GM18907 (cell line): Measurements from ENCODE around the gene SLCO2A1.

ENCODE experiments used
- ATAC-seq: cut with Tn5 transposase; IDR thresholded peaks from one replicate; pipeline ENCODE4 v1.9.1; 2021; ENCODE audit warnings: mild to moderate bottlenecking, moderate library complexity; ENCODE audit not compliant: unreplicated experiment

Gene SLCO2A1

GRCh38 chr3:133915685-133916658, 113.8 kb downstream of the SLCO2A1 start:
- no peak for ATAC-seq

- ATAC-seq, result no peak
These were observed 114.7 kb downstream of the SLCO2A1 start for GRCh38 chr3:133914839-133915600.

GRCh38 chr3:133910422-133910821, 119.3 kb downstream of the SLCO2A1 start:
- ATAC-seq, result no peak

DNA sequence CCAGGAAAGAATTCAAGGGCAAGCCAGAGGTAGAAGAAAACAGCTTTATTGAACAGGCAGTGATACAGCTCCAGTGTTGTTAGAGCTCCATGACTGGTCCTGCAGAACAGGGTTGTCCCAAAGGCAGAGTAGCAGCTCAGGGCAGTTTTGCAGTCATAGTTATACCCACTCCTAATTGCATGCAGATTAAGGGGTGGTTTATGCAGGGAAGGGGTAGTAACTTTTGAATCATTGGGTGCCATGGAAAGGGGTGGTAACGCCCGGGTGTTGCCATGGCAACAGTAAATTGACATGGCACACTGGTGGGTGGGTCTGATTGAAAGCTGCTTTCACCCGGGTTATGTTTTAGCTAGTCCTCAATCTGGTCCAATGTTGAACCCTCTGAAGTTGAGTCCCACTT, 124.3 kb downstream of the SLCO2A1 start:
- ATAC-seq, result no peak

DNA sequence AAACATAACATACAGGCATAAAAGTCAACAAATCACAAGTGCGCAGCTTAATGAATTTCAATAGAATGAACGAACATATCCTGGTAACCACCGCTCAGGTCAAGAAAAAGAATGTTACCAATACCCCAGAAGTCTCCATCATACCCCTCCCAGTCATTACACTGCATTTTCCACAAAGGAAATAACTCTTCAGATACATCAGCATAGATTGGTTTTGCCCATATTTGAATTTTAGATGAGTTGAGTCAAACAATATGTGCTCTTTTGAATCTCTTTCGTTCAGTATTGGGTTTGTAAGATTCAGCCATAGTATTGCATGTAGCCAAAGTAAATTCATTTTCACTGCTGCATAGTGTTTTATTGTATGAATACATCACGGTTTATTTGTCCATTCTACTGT, 127.9 kb downstream of the SLCO2A1 start:
- no peak for ATAC-seq

- no peak for ATAC-seq
These were observed 128.6 kb downstream of the SLCO2A1 start for GRCh38 chr3:133901083-133901482.

DNA sequence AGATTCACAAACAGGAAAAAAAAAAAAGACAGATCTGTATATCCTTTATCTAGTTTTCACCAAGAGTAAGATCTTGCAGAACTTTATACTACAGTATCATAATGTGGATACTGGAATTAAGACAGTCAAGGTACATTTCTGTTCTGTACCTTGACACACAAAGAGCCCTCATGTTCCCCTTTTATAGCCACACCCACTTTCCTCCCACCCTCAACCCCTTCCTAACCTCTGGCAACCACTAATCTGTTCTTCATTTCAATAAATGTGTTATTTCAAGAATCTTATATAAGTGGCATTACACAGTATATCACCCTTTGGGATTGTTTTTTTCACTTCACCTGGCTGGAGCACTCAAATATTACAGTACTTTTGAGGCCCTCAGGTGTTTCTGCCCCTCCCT, 130.4 kb downstream of the SLCO2A1 start:
- no peak for ATAC-seq

DNA sequence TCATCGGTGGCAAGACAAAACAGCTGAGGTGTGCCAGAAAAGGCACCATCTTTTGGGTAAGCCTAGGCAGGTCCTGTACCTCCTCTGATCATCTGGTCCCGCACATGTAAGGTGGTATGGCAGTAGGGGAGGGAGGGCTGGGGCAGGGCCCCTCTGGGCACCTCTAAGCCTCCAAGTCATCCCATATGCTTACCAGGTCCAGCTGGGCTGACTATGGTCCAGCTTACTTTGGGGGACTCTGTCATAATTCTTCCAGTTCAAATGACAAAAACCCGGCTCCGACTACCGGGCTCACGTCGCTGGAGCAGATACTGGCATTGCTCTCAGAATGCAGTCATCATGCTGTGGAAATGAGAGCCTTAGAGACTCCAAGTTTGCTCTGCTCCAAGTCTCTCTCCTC, 132.2 kb downstream of the SLCO2A1 start:
- no peak for ATAC-seq

GRCh38 chr3:133896002-133896761, 133.5 kb downstream of the SLCO2A1 start:
- ATAC-seq, result no peak

- no peak for ATAC-seq
These were observed 134.3 kb downstream of the SLCO2A1 start, which contains the start of gene RAB6B for GRCh38 chr3:133895208-133896001. Gene RAB6B, minus strand, starts transcription at chr3:133895882. Its CDS starts 416 bp downstream, at chr3:133895466.

- ATAC-seq, result no peak
These were observed 135.1 kb downstream of the SLCO2A1 start for GRCh38 chr3:133894353-133895207.

- ATAC-seq, result no peak
These were observed 135.9 kb downstream of the SLCO2A1 start for GRCh38 chr3:133893683-133894352.

DNA sequence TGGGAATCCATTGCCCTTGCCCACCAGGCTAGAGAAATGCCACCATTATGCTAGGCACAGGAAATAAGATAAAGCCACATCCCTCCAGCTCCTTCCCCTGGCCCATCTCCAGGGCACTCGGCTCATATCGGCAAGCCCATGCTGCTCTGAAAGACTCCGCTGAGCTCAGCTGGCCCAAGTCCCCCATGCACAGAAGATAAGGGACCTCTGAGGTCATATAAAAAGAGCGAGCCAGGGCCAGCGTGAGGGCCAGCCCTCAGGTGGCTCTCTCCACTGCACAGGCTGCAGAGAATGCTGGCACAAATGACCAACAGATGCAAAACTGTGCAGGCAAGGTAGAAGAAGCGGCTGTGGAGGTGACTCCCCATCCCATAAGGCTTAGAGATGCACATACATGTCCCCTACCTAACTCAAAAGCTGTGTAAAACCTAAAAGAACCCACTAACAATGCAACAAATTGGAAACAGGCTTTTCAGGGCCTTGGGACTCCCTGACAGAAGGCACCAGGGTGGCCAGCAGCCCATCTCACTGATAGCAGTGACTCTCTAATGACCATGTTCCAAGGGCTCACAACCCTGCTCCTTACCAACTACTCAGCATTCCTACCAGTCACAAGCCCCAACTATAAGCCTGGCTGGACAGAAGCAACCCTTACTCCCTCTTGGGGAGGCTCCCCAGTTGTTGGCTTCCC, 137.0 kb downstream of the SLCO2A1 start:
- no peak for ATAC-seq

DNA sequence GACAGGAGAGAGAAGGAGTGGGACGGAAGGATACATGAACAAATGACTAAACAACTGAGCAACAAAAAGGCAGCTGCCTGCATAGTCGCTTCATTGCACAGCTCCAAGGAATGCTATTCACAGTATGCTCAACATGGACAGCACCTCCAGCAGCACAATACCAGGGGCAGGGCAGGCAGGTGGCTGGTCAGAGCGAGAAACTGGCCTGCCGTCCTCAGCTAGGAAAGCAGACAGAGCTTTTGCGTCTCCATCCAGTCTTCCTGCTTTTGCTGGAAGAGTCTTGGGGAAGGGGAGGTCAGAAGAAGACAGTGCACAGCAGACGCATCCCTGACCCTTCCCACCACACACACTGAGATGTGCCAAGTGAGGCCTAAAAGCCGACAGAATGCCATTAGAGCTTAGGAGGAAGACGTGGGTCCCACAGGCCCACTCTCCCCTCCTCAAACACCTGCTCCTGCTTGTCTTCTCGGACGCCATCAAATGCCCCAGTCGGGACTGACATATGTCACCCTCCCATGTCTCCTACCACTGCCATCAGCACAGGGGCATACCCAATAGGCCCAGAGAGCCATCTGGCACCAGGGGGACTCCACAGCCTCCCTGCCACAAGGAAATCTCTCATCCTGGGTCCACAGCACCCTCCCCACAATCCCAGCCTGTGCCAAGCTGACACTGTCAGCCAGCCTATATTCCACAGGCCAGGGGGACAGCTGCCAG, 137.9 kb downstream of the SLCO2A1 start:
- ATAC-seq, result no peak

- no peak for ATAC-seq
These were observed 138.6 kb downstream of the SLCO2A1 start for GRCh38 chr3:133890972-133891644.

- ATAC-seq, result no peak
These were observed 139.7 kb downstream of the SLCO2A1 start for GRCh38 chr3:133890037-133890436.
